Hepatocyte (in vitro differentiated cells): Measurements from ENCODE around the gene TVP23B. TPM values are rescaled to one million over a fixed set of nuclear protein-coding genes. Genes with fewer than 3 reads are reported as not detected.
"Not testable (repeated sequence)": the region's sequence is repeated elsewhere in the genome, so short reads cannot be mapped to it uniquely, and the experiment has no call there.

Experiments
- DNase-seq: peaks from one replicate; pipeline ENCODE4 v3.0.0-alpha.2; 2016; ENCODE audit warnings: low spot score
- H2AFZ ChIP-seq: fragments of 200-600 bp; sonication (generic); 2 replicates; pipeline ENCODE4 v1.6.0; 2016; ENCODE audit warnings: antibody characterized with exemption, mild to moderate bottlenecking
- H3K27ac ChIP-seq: fragments of 200-600 bp; sonication (generic); 2 replicates; pipeline ENCODE4 v1.5.1; 2016; ENCODE audit warnings: mild to moderate bottlenecking
- H3K27me3 ChIP-seq: fragments of 200-600 bp; sonication (generic); 2 replicates; pipeline ENCODE4 v1.6.1; 2016
- H3K36me3 ChIP-seq: fragments of 200-600 bp; sonication (generic); replicated peaks from 2 replicates; pipeline ENCODE4 v1.5.1; 2016; ENCODE audit warnings: low read depth; ENCODE audit not compliant: insufficient read depth
- H3K4me1 ChIP-seq: fragments of 200-600 bp; sonication (generic); 2 replicates; pipeline ENCODE4 v1.5.1; 2016; ENCODE audit warnings: mild to moderate bottlenecking, moderate library complexity; ENCODE audit not compliant: insufficient read depth
- H3K4me2 ChIP-seq: fragments of 200-600 bp; sonication (generic); 2 replicates; pipeline ENCODE4 v1.6.0; 2016
- H3K4me3 ChIP-seq: fragments of 200-600 bp; sonication (generic); 2 replicates; pipeline ENCODE4 v1.5.1; 2016; ENCODE audit warnings: mild to moderate bottlenecking
- H3K79me2 ChIP-seq: fragments of 200-600 bp; sonication (generic); 2 replicates; pipeline ENCODE4 v1.6.0; 2017; ENCODE audit warnings: mild to moderate bottlenecking
- H3K9me2 ChIP-seq: fragments of 200-600 bp; sonication (generic); replicated peaks from 2 replicates; pipeline ENCODE4 v1.6.0; 2017; ENCODE audit warnings: mild to moderate bottlenecking; ENCODE audit not compliant: insufficient read depth
- H3K9me3 ChIP-seq: fragments of 200-600 bp; sonication (generic); 2 replicates; pipeline ENCODE4 v1.5.1; 2016; ENCODE audit warnings: low read depth, mild to moderate bottlenecking
- H4K20me1 ChIP-seq: fragments of 200-600 bp; sonication (generic); 2 replicates; pipeline ENCODE4 v1.6.0; 2016; ENCODE audit warnings: mild to moderate bottlenecking; ENCODE audit not compliant: insufficient read depth, poor library complexity, severe bottlenecking
- WGBS: methylation state at CpG from one replicate; pipeline ENCODE4 v1.1.6; 2016; ENCODE audit warnings: low lambda C conversion rate; ENCODE audit errors: missing lambda C conversion rate; 5-methylcytosine and 5-hydroxymethylcytosine counted together
- polyA plus RNA-seq: library from polyadenylated mRNA; unstranded; fragments of >200 nt; fragmentation: Nextera tagmentation; extraction: Ambion mirVana; gene quantifications from 2 replicates; pipeline ENCODE4 v1.2.1, GENCODE V29; 2016
- total RNA-seq: library from RNA; depleted of rRNA; stranded (reverse); fragments of >200 nt; gene quantifications from 2 replicates; pipeline ENCODE4 v1.2.3, GENCODE V29; 2014

Gene TVP23B
- total and polyA plus RNA-seq, 2 experiments from 2014 or later, result 57.2 to 69.0 TPM

DNA sequence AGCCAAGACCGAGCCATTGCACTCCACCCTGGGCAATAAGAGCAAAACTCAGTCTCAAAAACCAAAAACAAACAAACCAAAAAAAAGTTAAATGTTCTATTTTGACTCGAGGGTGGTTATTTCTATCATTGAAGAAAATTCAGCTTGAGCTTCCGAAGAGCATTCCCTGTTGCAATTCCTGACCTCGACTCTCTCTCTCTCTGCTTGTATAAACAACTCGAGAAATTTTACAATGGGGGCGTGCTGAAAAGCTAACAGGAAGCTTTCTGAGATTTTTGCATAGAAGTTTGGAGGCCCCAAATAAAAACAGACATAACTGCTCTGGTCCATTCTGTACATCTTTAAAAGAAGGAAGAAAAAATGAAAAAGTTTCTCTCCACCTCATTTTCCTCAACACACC, 33.5 kb upstream of the TVP23B start:
- peak overlapping the region; percentile 78 for H3K27ac ChIP-seq
- WGBS, result 36% methylated on average over 6 of the region's 6 CpGs
- H3K4me1 ChIP-seq, H4K20me1 ChIP-seq, H3K4me3 ChIP-seq, H3K9me3 ChIP-seq, H3K36me3 ChIP-seq, H2AFZ ChIP-seq, H3K79me2 ChIP-seq, H3K4me2 ChIP-seq, H3K27me3 ChIP-seq, H3K9me2 ChIP-seq: not testable (repeated sequence)
- DNase-seq, result peak; percentile 34

DNA sequence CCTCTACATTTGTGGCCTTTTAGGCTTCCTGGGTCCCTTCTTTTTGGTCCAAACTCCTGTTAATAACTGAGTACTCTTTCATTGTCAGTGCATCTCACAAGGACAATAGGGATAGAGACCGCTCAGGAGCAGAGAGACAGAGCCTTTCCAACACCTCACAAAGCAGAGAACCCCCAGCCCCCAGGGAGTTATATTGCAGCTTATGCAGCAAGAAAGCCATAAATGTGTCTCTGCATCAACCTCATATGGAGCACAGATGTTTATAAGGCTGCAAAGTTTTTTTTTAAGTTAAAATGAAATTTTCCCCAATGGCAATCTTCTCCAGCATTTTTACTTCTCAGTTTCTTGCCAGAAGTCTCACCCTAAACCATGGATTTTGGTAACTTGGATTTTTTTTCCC, 30.7 kb upstream of the TVP23B start:
- 71% methylated on average over 1 of the region's 1 CpG for WGBS
- H3K4me1 ChIP-seq, DNase-seq: not testable (repeated sequence)

DNA sequence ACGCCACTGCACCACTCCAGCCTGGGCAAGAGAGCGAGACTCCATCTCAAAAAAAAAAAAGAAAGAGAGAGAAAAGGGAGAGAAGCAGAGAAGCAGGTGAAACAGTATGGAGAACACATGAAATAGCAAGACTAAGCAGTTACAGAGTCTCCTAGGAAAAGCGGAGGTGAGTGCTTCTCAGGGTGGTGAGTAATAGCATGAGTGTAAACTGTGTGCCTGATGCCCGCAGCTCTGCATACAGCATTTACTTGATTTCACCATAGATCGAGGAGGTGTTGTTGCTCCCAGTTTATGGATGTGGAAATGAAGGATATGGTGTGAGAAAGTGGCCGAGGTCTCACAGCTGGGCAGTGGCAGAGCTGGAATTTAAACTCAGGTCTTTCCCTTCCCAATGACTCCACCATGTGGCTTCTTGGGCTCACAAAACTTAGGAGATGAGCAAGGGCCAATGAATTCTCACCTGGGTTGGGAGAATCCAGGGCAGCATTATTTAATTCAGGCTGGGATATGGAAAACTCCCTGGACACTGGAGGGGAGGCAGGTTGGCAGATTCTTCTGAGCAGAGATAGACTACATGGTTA, 27.1 kb upstream of the TVP23B start:
- not testable (repeated sequence) for H3K36me3 ChIP-seq, H3K4me1 ChIP-seq, H3K27ac ChIP-seq, H3K4me3 ChIP-seq, H2AFZ ChIP-seq, H3K79me2 ChIP-seq, DNase-seq, H3K9me2 ChIP-seq, H3K27me3 ChIP-seq, H3K4me2 ChIP-seq, H3K9me3 ChIP-seq, H4K20me1 ChIP-seq
- 87% methylated on average over 5 of the region's 6 CpGs for WGBS

More for the DNA sequence above, 30.7 kb upstream of the TVP23B start:
- peak overlapping the region; percentile 73 for H3K27ac ChIP-seq
- not testable (repeated sequence) for H3K4me3 ChIP-seq, H2AFZ ChIP-seq, H3K4me2 ChIP-seq, H3K27me3 ChIP-seq, H3K9me3 ChIP-seq, H4K20me1 ChIP-seq, H3K79me2 ChIP-seq, H3K36me3 ChIP-seq, H3K9me2 ChIP-seq

DNA sequence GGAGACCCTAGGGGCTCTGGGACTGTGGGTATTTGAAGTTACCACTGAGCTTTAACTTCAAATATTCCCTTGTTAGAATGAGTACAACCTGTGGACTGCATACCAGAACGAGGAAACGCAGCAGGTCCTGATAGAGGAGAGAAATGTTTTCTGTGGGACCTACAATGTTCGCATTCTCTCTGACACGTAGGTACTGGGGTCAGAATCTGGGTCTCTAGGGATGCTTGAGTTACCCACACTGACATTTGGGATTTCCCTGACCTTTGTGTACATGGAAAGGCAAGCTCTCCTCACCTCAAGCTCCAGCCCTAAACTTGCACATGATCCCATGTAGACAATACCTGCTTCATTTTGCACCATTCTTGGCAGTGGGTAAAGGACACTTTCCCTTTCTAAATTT, 25.0 kb upstream of the TVP23B start:
- not testable (repeated sequence) for H4K20me1 ChIP-seq, H3K27ac ChIP-seq, H3K9me3 ChIP-seq, H2AFZ ChIP-seq, H3K79me2 ChIP-seq, H3K27me3 ChIP-seq, H3K9me2 ChIP-seq, H3K36me3 ChIP-seq, H3K4me2 ChIP-seq, H3K4me3 ChIP-seq, DNase-seq, H3K4me1 ChIP-seq
- 91% methylated on average over 4 of the region's 4 CpGs for WGBS

DNA sequence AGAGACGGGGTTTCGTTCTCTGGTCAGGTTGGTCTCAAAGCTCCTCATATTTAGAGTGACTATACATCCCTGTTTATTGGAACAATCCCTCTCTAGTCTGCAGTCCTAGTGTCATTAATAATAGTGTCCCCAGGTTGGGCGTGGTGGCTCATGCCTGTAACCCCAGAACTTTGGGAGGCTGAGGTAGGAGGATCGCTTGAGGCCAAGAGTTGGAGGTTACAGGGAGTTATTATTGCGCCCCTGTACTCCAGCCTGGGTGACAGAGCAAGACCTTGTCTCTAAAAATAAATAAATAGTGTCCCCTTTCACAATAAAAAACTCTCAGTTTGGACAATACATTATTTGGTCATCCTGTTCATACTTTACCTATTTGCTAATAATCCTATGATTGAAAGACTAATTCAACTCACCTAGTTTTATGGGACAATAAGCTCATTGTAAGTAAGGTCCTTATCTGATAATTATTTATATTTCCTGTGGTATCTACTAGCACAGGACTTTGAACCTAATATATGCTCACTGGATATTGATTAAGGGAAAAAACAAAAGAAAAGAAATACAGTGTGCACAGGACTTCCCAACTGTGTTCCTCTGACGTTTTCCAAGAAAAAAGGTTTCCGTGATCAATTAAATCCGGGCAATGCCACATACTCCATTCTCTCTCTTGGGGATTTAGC, 23.5 kb upstream of the TVP23B start:
- WGBS, result 86% methylated on average over 8 of the region's 8 CpGs
- DNase-seq, result not testable (repeated sequence)

DNA sequence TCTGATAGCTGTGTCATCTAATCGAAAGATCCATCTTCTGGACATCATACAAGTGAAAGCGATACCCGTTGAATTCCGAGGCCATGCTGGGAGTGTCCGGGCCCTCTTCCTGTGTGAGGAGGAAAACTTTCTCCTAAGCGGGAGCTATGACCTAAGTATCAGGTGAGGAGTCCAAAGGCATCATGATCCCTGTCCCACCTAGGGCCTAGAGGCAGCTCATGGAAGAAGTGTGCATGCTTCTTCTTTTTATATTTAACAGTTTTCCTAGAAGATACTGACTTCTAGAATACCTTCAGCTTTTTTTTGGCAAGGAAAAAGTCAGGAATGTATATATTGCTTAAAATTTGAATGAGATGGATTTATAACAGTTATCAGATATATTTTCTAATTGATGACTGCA, 22.6 kb upstream of the TVP23B start:
- DNase-seq, H3K9me2 ChIP-seq: not testable (repeated sequence)
- WGBS, result 86% methylated on average over 1 of the region's 6 CpGs

More for the DNA sequence above, 23.5 kb upstream of the TVP23B start:
- not testable (repeated sequence) for H3K27me3 ChIP-seq, H3K4me1 ChIP-seq, H4K20me1 ChIP-seq, H3K36me3 ChIP-seq, H3K9me2 ChIP-seq, H2AFZ ChIP-seq, H3K9me3 ChIP-seq, H3K79me2 ChIP-seq, H3K4me2 ChIP-seq, H3K27ac ChIP-seq, H3K4me3 ChIP-seq

DNA sequence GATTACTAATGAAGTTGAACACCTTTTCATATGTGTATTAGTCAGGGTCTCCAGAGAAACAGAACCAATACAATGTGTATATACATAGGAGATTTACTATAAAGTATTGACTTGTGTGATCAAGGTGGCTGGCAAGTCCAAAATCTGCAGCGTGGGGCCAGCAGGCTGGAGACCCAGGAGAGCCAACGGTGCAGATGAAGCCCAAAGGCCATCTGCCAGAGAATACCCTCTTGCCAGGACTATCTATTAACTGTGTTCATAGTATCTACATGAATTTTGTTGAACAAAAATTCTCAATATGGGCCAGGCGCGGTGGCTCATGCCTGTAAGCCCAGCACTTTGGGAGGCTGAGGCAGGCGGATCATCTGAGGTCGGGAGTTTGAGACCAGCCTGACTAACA, 20.8 kb upstream of the TVP23B start:
- H3K9me2 ChIP-seq, H2AFZ ChIP-seq, H3K9me3 ChIP-seq, H3K36me3 ChIP-seq, H3K4me1 ChIP-seq, H3K27me3 ChIP-seq, H4K20me1 ChIP-seq, H3K4me3 ChIP-seq, H3K4me2 ChIP-seq, H3K79me2 ChIP-seq, DNase-seq, H3K27ac ChIP-seq: not testable (repeated sequence)
- WGBS, result 98% methylated on average over 6 of the region's 6 CpGs

More for the DNA sequence above, 22.6 kb upstream of the TVP23B start:
- H3K27me3 ChIP-seq, H3K9me3 ChIP-seq, H3K79me2 ChIP-seq, H3K4me3 ChIP-seq, H3K27ac ChIP-seq, H3K36me3 ChIP-seq, H3K4me2 ChIP-seq, H3K4me1 ChIP-seq, H2AFZ ChIP-seq, H4K20me1 ChIP-seq: not testable (repeated sequence)

DNA sequence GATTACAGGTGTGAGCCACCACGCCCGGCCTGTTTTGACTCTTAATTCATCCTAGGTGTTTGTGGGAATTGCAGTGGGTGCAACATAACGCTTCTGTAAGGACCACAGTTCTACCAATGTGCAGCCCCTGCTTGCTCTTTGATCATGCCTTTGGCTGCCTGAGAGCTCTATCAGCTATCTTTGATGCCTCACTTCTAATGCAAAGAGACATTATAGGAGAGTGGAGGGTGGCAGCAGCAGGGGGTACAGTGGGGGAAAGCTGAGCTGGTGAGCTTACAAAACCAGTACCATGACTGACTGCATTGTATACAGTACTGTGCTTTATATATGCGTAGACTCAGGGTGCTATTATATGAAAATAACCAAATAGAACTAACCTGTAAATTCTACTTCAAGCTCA, 10.4 kb upstream of the TVP23B start:
- H3K4me3 ChIP-seq, H3K79me2 ChIP-seq, H3K9me3 ChIP-seq, H3K36me3 ChIP-seq, DNase-seq, H3K4me2 ChIP-seq, H3K27me3 ChIP-seq, H3K9me2 ChIP-seq, H3K4me1 ChIP-seq, H3K27ac ChIP-seq, H4K20me1 ChIP-seq, H2AFZ ChIP-seq: not testable (repeated sequence)
- WGBS, result 89% methylated on average over 4 of the region's 4 CpGs

DNA sequence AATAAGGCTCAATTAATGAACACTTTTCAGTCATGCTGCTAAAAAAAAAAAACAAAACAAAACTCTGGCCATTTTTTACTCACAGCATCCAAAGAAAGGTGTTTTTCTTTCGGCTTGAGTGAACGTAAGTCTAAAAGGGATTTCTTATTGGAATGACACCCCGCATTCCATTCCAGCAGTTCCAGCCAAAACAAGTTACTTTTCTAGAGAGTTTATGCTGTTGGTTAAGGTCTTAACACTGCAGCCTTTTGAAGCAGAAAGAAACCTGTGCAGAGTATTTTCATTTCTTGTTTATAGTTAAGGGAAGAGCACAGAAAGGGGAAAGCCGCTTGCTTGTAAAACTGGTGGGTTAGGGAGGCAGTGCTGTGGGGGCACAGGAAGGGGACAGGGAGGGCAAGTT, 9.9 kb upstream of the TVP23B start:
- not testable (repeated sequence) for H3K79me2 ChIP-seq, H2AFZ ChIP-seq, H3K4me2 ChIP-seq, DNase-seq, H3K36me3 ChIP-seq, H3K4me1 ChIP-seq, H4K20me1 ChIP-seq, H3K4me3 ChIP-seq, H3K9me2 ChIP-seq, H3K9me3 ChIP-seq, H3K27ac ChIP-seq, H3K27me3 ChIP-seq
- 58% methylated on average over 4 of the region's 4 CpGs for WGBS
